GM19351 (cell line): Measurements from ENCODE around the gene PPDPF.
"Not testable (repeated sequence)": the region's sequence is repeated elsewhere in the genome, so short reads cannot be mapped to it uniquely, and the experiment has no call there.

ENCODE experiments used
- ATAC-seq: cut with Tn5 transposase; IDR thresholded peaks from one replicate; pipeline ENCODE4 v1.9.1; 2021; ENCODE audit warnings: mild to moderate bottlenecking, moderate library complexity; ENCODE audit not compliant: unreplicated experiment

Gene PPDPF

DNA sequence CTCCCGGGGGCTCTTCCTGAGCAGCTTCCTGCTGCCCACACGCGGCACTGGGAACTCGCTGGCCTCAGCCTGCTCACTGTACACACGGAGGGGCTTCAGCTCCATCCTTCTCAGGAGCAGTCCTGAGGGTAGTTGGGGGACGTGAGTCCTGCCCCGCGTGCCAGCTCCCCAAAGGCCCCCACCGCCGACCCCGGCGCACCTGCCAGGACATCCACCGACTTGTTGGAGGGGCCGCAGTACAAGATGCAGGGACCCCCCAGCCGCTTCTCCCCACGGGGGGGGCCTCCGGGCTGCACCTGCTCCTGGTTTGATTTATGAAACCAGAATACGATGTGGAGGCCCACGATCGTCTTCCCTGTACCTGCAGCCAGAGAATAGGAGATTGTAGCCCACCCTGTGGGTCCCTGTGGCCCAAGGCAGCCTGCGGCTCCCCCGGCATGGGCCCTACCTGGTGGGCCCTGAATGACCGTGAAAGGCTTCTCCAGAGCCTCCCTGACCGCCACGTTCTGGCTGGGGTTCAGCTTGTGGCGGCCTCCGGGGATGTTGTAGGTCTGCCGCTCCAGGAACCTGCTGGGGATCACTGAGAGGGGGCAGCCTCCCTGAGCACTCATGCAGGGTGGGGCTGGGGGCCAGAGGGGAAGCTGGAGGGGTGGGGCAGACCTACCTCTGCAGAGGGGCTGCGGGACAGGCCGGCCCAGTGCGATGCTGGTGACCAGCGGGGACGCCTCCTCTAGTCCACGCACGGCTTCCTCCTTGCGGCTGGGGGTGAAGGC, 41.2 kb downstream of the PPDPF start:
- ATAC-seq, result no peak

DNA sequence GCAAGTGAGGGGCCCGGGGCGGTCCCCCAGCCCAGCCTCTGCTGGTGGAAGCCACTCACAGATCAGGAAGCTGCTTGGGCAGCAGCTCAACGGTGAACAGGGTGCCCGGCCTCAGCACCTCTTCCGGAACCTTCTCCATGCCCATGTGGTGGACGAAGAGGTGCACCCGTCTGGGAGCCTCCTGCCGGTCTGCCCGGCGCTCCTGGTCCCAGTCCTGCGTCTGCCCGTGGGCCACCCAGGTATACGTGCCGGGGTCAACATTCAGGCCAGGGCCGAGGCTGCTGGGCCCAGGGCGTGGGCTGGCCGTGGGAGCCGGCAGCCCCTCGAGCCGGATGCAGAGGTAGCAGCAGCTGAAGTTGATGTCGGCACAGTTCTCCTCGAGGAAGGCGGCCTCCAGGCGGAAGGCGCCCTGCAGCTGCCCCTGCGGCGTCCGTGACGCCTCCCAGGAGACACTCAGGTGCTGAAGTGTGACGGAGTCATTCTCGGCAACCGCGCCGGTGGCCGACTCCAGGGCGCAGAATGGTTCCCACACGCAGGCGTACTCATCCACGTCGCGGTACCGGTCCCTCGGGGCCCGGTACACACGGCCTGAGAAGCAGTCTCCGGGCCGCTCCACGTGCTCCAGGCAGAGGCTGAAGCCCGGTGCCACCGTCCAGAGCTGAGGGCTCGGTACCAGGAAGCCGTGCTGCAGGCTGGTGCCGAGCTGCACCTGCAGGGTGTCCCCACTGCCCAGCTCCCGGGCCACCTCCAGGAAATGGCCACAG, 42.1 kb downstream of the PPDPF start:
- no peak for ATAC-seq

DNA sequence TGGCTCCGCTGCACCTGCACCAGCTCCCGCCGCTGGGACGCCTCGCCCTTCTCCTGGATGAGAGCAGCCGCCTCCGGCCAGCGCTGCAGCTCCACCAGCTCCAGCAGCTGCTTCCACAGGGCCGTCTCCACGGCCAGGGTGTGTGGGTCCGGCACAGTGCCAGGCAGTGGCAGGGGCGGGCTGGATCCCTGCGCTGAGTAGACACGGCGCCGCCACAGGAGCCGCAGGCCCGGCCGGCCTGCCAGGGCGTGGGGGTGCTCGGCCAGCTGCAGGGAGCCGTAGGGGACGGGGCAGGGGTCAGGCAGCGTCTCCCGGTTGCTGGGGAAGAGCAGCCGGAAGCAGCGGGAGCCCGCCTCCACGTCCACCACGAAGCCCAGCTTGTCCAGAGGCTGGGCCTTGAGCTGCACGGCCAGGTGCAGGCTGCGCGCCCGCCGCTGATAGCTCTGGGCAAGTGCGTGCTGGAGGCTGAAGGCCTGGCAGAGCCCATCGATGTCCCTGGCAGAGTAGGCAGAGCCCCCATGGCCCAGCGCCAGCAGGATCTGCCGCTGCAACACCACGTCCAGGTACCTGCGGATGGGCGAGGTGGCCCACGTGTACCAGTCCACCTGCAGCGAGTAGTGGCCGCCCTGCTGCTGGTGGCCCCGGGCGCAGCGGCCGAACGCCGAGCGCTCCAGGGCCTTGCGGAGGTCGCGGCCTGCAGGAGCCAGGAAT, 42.8 kb downstream of the PPDPF start:
- no peak for ATAC-seq

DNA sequence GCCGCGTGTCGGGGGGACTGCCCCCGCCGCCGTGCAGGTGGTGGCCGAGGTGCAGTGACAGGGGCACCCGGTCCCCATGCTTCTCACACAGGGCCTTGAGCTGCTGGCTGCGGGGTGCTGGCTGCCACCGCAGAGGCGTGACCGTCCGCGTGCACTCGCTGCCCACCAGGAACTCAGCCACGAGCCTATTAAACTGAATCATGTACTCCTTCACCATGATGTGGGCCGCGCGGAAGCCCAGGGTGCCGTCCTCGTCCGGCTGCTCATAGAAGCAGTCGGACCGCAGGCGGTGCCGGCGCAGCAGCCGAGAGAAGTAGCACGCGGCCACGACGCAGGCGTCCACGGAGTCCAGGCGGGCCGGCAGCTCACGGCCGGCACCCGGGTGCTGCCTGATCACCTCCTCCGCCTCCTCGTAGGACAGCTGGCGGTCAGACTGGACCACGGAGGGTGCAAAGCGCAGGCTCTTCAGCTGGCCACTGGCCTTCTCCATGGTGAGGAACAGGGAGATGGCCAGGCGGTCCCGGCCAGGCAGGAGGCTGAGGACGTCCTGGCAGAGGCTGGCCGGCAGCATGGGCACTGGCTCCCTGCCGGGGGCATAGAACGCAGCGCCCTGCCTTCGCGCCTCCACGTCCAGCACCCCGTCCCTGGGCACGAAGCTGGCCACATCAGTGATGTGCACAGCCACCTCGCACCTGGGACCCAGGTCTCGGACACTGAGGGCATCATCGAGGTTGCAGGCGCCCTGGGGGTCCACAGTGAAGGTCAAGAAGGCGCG, 43.7 kb downstream of the PPDPF start:
- no peak for ATAC-seq

DNA sequence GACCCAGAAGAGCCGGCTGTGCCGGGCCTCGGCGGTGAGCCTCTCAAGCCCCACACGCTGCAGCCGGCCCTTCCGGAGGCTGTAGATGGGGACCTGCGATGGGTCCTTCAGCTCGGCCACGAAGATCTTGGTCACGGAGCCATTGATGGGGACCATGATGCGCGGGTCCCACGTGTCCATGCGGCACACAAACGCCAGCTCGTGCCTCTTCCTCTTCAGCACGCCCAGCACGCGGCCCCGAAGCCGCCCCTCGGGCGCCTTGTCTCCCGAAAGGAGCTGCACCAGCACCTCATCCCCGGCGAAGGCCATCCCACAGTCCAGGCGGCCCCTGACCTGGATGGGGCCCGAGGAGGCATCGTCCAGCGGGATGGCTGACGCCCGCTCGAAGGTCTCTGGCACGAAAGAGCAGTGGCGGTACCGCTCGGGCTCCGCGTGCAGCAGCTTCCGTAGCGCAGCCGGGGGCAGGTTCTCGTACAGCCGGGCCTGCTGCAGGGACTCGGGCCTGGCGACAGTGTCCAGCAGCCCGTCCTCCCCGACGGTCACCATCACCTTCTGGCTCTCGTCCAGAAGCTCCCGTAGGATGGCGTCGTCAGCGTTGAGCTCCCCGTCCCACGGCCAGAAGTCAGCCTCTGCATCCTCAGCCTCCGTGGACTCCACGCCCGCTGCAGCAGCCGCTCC, 44.6 kb downstream of the PPDPF start:
- no peak for ATAC-seq

DNA sequence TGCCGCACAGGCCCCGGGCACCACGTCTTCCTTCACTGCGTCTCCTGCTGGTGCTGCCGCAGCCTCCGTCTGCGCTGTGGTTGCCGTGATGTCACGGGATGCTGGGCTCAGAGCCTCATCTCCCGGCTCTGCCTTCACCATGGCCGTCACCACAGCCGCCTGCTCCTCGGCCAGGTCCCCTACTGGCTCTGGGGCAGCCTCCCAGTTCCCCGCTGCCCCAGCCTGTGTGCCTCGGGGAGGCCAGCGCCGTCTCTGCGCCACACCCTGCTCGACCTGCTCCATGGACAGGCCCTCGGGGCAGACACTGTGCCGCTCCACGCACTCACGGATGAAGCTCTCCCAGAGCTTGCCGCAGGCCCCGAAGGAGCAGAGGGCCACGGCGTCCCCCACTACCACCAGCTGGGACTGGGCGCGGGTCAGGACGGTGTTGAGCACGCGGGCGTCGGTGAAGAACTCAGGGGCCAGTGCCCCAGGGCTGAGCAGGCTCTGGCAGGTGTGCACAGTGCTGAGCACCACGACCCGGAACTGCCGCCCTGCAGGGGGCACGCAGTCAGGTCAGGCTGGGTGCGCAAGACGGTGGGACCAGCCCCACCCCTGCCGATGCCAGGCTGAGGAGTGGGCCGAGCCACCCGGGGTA, 45.3 kb downstream of the PPDPF start:
- no peak for ATAC-seq

DNA sequence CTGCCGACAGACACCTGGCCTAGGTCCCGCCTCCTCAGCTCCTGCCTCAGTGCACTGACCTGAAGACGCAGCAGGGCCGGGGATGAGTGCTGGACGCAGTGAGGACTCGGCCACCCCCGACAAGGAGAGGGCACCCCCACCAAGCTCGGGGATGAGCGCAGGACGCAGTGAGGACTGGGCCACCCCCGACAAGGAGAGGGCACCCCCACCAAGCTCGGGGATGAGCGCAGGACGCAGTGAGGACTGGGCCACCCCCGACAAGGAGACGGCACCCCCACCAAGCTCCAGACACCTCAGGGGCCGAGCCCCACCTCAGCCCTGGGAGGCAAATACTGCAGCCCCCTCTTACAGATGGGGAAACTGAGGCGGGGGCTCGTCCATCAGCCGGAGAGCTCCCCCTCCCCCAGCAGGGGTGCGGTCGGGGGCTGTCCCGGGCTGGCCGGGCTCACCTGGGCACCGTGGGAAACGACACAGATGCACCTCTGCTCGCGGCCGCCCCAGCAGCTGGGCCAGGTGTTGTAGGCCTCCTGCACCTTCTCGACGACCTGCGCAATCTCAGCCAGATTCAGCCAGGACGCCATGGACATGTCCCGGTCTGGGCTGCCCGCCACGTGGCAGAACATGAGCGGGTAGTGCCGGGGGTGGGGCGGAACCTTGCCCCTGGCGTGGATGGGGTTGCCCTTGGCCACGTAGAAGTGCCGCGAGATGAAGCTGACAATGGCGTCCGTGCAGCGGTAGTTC, 46.0 kb downstream of the PPDPF start:
- ATAC-seq, result no peak

DNA sequence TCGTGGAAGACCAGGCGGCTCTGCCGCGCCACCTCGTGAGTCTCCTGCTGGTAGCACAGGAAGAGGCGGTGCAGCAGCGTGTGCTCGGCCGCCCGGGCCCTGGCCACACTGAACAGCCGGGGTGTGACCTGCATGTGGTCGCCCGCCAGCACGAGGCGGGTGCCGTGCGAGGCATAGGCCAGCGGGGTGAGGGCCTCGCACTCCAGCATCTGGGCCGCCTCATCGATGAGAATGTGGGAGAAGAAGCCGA, 46.5 kb downstream of the PPDPF start:
- ATAC-seq, result peak; percentile 2

DNA sequence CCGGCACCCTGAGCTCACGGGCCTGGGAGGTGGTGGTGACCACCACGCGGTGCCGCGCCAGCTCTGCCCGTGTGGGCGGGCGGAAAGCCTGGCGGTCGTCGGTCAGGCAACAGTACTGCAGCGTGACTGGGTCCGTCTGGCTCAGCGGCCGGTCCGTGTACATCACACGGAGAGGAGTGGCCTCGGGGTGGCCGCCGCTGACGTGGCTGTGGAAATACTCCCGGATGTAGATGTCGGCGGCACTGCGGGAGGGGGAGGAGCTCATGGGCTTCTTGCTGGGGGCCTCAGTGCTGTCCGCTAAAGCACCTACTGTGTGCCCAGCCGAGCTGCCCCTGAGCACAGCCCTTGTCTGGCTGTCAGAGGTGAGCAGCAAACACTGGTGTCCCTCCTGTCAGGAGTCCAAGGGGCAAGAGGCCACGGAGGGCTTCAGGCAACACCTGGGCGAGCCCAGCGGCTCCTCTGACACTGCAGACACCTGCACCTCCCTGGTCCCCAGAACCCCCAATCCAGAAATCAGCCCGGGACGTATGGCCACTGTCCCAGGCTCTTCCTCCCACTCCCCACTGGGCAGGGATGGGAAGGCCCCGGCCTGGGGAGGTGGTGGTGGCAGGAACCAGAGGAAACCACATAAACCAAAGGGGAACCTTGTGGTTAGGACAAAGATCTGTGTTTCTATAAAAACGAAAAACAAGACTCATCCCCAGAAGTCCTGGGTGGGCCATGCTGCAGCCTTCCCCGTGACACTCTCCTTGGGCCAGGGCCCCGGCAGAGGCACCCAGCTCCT, 47.0 kb downstream of the PPDPF start:
- peak; percentile 63 for ATAC-seq

DNA sequence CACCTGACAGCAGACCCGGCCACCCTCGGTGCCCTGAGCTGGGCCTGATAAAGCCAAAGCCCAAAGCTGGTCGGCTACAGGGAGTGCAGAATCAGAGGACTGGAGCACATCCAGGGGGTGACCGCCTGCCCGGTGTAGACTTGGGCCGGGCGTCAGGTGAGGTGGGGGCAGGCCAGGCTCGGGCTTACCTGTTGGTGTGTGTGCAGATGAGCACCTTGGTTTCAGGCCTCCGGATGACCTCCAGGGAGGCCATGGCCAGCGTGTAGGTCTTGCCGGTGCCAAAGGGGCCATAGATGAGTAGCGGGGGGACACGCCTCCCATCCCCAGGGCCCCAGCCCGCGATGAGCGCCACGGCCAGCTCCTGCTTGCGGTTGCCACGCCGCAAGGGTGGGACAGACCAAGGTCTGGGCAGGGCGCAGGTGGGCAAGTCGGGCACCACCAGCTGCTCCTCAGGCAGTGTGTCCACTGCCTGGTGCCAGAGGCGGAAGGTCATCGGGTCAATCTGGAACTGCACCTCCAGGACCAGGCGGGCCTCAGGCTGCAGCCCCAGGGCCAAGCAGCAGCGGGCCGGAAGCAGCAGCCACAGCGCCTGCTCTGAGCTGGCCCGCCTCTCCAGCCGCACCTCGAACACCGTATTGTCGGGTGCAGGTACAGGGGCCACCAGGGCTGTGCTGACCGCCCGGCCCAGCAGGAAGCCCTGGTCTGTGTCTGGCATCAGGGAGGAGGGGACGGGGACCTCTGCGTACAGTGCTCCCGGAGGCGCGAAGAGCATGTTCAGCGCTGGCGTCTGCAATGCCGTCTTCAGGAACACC, 47.8 kb downstream of the PPDPF start:
- ATAC-seq, result no peak

DNA sequence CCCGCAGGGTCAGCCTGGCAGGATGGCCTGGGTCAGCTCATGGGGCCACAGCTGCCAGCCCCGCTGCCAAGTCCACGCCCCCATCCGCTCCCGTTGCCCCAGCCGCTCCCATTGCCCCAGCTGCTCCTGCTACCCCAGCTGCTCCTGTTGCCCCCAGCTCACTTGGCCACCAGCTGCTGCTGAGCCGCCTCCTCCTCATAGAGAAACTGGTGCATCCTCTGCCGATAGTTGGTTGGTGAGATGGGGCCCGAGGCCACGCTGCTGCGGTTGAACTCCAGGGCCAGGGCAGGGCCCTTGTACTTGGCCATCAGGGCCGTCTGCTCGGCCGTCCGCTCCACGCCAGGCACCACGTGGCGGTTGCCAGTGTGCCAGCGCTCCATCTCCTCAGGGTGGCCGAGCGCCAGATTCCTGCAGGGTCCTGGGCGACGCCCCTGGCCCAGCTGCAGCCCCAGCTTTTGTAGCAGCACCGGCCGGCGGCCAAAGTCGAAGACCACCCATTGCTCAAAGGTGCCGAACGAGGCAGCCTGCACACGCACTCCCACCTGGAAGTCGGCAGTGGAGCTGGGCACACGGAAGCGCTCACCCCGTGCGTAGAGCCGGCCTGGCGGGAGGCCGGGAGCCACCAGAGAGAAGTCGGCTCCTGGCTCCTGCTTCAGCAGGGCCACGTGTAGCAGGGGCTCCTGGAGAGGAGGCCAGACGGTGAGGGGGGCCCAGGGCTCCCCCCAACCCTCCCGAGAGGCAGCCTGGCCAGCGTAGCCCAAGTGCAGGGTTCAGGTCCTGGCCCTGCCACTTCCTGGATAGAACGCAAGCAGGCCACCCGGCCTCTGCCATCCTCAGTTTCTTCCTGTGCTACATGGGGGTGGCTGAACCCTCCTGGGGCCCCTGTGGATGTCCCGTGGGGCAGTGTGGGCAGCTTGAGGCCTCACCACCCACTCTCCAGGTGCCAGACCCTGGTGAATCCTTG, 48.7 kb downstream of the PPDPF start:
- no peak for ATAC-seq

DNA sequence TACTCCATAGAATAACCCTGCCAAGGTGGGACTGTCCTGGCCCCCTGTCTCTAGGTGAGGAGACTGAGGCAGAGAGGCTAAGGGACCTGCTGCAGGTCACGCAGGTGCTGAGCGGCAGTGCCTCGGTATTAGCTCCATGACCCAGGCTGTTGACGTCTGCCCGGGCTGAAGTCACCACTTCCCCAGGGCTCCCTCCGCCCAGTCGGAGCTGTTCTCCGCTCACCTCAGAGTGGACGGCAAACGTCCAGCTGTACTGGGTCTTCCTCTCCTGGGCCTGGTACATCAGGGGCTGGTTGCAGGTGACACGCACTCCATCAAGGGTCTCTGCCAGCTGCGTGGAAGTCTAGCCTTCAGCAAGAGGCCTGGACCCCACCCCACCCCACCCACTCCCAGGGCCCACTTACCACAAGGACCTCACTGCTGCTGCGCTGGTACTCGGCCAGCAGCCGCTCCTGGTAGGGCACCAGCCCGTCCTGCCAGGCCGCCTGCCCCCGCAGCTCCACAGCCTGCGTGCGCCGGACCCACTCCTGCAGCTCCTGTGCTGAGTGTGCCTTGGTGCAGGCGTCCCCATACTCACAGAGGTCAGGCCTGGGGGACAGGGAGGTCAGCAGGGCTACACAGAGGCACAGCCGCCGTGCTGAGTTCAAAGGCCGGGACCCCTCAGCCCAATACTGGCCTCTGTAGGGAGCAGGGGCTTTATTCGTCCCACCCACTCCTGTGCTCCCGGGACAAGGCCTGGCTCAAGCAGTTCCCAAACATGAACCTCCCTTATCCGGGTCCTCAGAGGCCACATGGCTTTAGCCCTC, 49.9 kb downstream of the PPDPF start:
- ATAC-seq, result no peak

DNA sequence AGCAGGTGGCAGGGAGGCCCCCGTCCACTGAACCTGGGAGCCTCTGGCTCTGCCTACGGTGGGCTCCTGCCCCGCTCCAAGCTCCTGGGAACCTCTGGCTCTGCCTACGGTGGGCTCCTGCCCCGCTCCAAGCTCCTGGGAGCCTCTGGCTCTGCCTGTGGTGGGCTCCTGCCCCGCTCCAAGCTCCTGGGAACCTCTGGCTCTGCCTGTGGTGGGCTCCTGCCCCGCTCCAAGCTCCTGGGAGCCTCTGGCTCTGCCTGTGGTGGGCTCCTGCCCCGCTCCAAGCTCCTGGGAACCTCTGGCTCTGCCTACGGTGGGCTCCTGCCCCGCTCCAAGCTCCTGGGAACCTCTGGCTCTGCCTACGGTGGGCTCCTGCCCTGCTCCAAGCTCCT, 50.5 kb downstream of the PPDPF start:
- not testable (repeated sequence) for ATAC-seq
